ENCODE results near the gene RYR2. TPM values are rescaled to one million over a fixed set of nuclear protein-coding genes. Genes with fewer than 3 reads are reported as not detected.
"Not testable (repeated sequence)": the region's sequence is repeated elsewhere in the genome, so short reads cannot be mapped to it uniquely, and the experiment has no call there.

Gene RYR2
- total RNA-seq, 1 donor from 2014 or later = not detected

GRCh38 chr1:237249120-237249519, 207.1 kb downstream of the RYR2 start:
- no peak for DNase-seq (ENCODE audit: low read depth, low spot score)

- no peak for DNase-seq (ENCODE audit: low read depth, low spot score)
Measured at GRCh38 chr1:237250055-237250454, 208.1 kb downstream of the RYR2 start.

- no peak for DNase-seq (ENCODE audit: low read depth, low spot score)
Measured at GRCh38 chr1:237255071-237255470, 213.1 kb downstream of the RYR2 start.

GRCh38 chr1:237258871-237259270, 216.9 kb downstream of the RYR2 start:
- DNase-seq (ENCODE audit: low read depth, low spot score) = no peak

- no peak for DNase-seq (ENCODE audit: low read depth, low spot score)
Measured at GRCh38 chr1:237261198-237261597, 219.2 kb downstream of the RYR2 start.

- no peak for DNase-seq (ENCODE audit: low read depth, low spot score)
Measured at GRCh38 chr1:237267743-237268142, 225.8 kb downstream of the RYR2 start.

GRCh38 chr1:237269938-237270337, 228.0 kb downstream of the RYR2 start:
- DNase-seq (ENCODE audit: low read depth, low spot score) = no peak

- no peak for DNase-seq (ENCODE audit: low read depth, low spot score)
Measured at GRCh38 chr1:237270353-237270752, 228.4 kb downstream of the RYR2 start.

GRCh38 chr1:237277994-237278393, 236.0 kb downstream of the RYR2 start:
- not testable (repeated sequence) for DNase-seq (ENCODE audit: low read depth, low spot score)

GRCh38 chr1:237279629-237280028, 237.6 kb downstream of the RYR2 start:
- no peak for DNase-seq (ENCODE audit: low read depth, low spot score)

- DNase-seq (ENCODE audit: low read depth, low spot score) = no peak
Measured at GRCh38 chr1:237281481-237281880, 239.5 kb downstream of the RYR2 start.

GRCh38 chr1:237282208-237282783, 240.3 kb downstream of the RYR2 start:
- no peak for DNase-seq (ENCODE audit: low read depth, low spot score)

GRCh38 chr1:237287876-237288521, 246.0 kb downstream of the RYR2 start:
- DNase-seq (ENCODE audit: low read depth, low spot score) = no peak

- no peak for DNase-seq (ENCODE audit: low read depth, low spot score)
Measured at GRCh38 chr1:237293804-237294203, 251.8 kb downstream of the RYR2 start.

- DNase-seq (ENCODE audit: low read depth, low spot score) = no peak
Measured at GRCh38 chr1:237296861-237297260, 254.9 kb downstream of the RYR2 start.

- no peak for DNase-seq (ENCODE audit: low read depth, low spot score)
Measured at GRCh38 chr1:237300642-237301041, 258.7 kb downstream of the RYR2 start.

- DNase-seq (ENCODE audit: low read depth, low spot score) = no peak
Measured at GRCh38 chr1:237303929-237304328, 261.9 kb downstream of the RYR2 start.

- DNase-seq (ENCODE audit: low read depth, low spot score) = no peak
Measured at GRCh38 chr1:237306726-237307125, 264.7 kb downstream of the RYR2 start.

GRCh38 chr1:237309595-237310118, 267.7 kb downstream of the RYR2 start:
- no peak for DNase-seq (ENCODE audit: low read depth, low spot score)

GRCh38 chr1:237316352-237316751, 274.4 kb downstream of the RYR2 start:
- DNase-seq (ENCODE audit: low read depth, low spot score) = no peak

- DNase-seq (ENCODE audit: low read depth, low spot score) = no peak
Measured at GRCh38 chr1:237318748-237319147, 276.8 kb downstream of the RYR2 start.

GRCh38 chr1:237320890-237321289, 278.9 kb downstream of the RYR2 start:
- no peak for DNase-seq (ENCODE audit: low read depth, low spot score)

GRCh38 chr1:237324226-237324625, 282.2 kb downstream of the RYR2 start:
- DNase-seq (ENCODE audit: low read depth, low spot score) = no peak
